NCI-H1105 treated with DMSO at 0.1 percent for 48 hours (cell line): Measurements from ENCODE around the gene AKT1S1.

Source experiments
- DNase-seq: peaks from one replicate; lab custom pipeline; 2025; lab: John Stamatoyannopoulos, UW

Gene AKT1S1

GRCh38 chr19:49836176-49837008 is 40.8 kb downstream of the AKT1S1 start:
- no peak for DNase-seq

- no peak for DNase-seq
Observed at GRCh38 chr19:49835562-49835961, 41.6 kb downstream of the AKT1S1 start.

DNA sequence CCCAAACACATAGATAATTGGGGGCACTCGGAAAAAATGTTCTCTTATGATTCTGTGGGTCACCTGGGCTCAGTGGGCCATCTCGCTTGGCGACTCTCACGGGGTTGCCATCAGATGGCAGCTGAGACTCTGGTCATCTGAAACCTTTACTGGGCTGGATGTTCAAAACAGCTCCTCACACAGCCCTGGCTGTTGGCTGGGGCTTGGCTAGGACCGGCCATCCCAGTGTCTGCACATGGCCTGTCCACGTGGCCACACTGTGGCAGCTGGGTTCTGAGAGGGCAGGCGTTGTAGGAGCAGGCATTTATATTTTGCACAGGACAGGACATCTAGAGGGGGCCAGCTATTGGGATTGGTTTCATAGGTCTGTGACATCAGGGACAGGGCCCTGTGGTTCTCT is 43.6 kb downstream of the AKT1S1 start:
- no peak for DNase-seq

- no peak for DNase-seq
Observed at GRCh38 chr19:49832556-49832955, 44.6 kb downstream of the AKT1S1 start.

DNA sequence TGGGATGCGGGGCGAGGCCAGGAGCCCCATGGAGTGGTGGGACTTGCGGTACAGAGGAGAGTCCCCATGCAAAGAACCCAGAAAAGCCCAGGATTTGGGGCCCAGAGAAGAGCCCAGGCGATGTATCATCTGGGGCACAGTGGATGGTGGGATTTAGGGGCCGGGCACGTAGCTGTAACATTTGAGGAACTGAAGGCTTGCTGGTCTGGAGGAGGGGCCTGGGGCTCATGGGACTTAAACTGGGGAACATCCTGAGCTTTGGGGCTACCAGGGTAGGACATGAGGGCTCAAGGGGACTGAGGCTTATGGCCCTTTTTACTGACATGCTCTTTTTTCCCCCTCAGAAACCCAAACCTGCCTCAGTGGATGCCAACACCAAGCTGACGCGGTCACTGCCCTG is 45.6 kb downstream of the AKT1S1 start:
- no peak for DNase-seq

- DNase-seq: no peak
Observed at GRCh38 chr19:49830766-49831165, 46.4 kb downstream of the AKT1S1 start.

- no peak for DNase-seq
Observed at GRCh38 chr19:49829721-49830120, 47.4 kb downstream of the AKT1S1 start.

GRCh38 chr19:49829200-49829599 is 48.0 kb downstream of the AKT1S1 start:
- no peak for DNase-seq

DNA sequence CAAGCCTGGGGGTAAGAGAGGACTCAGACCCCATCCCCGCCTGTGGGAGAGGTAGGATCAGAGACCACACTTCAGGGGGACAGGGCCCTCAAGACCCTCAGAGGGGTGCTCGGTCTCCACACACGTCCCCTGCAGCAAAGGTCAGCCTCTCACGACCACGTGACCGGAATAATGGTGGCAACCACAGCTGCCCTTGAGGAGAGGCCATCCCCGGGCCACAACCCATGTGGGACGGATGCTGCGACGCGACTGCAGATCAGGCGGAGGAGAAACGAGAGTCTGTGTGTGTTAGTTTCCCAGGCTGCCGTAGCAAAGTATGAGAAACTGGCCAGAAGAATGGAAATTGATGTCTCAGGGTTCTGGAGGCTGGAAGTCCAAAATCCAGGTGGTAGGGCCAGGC is 50.1 kb downstream of the AKT1S1 start:
- no peak for DNase-seq

DNA sequence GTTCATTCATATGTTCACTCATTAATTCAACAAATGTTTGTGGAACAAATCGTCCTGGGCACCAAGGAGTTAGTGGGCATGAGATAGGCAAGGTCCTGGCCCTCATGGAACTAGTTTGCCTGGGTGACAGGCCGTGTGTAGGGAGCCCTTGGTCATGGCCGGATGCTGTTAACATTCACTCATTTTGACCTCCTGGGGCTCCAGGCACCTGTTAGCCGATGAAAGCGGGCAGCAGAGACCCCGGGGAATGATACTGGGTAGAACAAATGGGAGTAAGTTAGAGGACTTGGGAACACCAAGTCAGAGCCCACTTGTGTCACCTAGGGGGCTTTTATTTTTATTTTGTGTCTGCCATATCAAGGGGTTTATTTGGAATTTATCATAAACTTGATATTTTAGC is 52.5 kb downstream of the AKT1S1 start:
- no peak for DNase-seq

DNA sequence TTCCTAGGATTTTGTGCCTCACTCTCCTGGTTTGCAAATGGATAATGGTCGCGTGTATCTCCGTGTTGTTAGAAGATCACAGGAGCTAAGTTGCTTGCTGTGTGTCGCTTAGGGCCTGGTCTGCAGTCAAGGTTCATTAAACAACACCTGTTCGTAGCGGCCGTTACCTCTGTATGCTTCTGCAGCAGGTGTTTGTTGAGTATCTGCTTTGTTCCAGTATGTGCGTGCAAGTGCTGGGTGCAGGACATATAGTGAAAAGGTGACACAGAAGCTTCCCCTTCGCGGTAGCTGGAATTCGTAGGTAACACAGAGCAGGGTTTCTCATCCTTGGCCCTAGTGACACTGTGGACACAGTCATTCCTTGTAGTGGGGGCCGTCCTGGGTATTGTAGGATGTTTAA is 53.7 kb downstream of the AKT1S1 start:
- DNase-seq: peak; percentile 96

DNA sequence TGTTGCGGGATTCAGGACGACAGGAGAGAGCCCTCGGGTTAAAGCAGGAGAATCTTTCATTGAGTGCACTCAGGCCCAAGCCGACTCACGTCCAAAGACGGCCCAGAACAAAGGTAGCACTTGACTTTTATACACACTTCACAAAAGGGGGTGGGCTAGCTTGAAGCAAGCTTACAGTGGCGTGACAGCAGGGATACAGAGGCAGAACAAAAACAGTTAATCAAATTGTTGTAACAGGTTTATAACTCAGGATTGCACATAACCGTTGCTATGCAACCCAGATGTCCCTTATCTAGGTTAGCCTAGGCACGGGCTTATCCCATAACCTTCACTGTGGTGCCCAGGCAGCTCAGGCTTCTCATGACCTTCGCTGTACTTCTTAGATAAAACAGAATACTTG is 57.0 kb downstream of the AKT1S1 start:
- peak; percentile 32 for DNase-seq

GRCh38 chr19:49819452-49820115 is 57.6 kb downstream of the AKT1S1 start:
- peak; percentile 10 for DNase-seq
